GM18498 (cell line): Measurements from ENCODE around the gene FRY.
"Not testable (repeated sequence)": the region's sequence is repeated elsewhere in the genome, so short reads cannot be mapped to it uniquely, and the experiment has no call there.

ENCODE experiments used
- ATAC-seq: cut with Tn5 transposase; IDR thresholded peaks from one replicate; pipeline ENCODE4 v1.9.1; 2021; ENCODE audit warnings: mild to moderate bottlenecking, moderate library complexity; ENCODE audit not compliant: unreplicated experiment

Gene FRY

DNA sequence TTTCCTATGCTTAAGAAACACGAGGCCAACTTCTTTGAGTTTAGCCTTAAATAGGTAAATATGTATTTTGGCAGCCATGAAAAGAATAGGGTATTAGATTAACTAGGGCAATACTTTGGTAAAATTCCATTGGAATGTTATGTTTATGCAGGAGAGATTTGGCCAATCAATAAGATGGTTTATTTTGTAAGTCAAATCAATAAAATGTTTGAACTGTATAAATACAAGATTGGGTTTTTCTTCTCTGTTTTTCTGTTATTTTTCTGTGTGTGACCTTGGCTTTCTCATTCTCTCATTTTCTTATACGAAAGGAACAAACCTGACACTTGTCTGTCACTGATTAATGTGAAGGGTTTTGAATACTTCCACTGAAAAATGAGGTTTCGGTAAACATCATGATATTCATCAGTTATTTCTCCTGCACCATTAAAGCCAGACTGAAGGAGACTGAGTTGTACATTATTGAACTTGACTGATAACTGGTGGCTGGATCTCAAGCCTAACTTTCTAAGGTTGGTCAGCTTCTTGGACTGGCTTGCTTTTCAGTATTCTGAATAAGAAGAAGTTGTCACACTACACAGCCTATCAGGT is 8.6 kb downstream of the FRY start:
- no peak for ATAC-seq

DNA sequence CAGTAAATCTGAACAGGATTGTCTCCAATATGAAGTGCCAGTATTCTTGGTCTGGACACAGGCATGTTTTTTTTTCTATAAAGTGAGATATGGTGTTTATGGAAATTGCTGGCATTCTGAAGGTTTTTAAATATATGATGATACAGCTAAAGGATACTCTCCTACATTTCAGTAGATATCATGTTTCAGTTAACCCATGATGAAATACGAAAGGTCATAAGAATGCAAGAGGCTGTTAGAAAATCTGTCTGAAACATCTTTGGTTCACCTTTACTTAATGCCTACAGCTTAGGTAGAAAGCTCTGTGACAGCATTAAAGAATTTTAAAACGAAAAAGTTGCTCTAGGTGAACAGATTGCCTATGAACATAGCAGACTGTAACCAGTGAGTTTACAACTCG is 9.1 kb downstream of the FRY start:
- ATAC-seq, result no peak

DNA sequence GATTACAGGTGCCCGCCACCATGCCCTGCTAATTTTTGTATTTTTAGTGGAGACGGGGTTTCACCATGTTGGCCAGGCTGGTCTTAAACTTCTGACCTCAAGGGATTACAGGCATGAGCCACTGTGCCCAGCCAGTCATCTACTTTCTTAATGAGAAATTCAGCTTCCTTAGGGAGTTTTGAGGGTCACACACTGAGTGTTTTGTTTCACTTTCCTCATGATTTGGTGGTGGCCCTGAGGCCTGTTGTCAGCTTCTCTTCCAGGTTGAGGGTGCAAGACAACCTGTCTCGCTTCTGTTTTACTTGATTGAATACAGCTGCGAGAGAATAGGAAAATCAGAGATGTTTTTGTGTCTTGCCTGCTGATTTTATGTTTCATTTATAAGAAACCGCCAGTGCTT is 9.9 kb downstream of the FRY start:
- ATAC-seq, result peak; percentile 72

DNA sequence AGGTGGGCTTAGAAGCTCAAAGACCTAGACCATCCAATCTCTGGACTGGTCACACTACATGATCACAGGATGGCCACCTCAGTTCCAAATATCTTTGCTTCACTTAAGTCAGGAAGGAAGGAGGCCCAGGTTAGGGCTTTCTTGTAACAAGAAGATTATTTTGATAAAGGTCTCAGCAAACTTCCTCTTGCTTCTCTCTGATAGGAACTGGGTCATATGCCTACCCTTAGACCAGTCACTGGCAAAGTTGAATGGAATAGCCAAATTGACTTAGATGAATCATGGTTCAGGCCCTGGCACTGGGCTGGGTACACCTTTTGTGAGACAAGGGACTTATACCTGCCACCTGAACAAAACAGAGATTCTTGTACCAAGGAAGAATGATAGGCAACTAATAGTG is 11.0 kb downstream of the FRY start:
- ATAC-seq, result no peak

DNA sequence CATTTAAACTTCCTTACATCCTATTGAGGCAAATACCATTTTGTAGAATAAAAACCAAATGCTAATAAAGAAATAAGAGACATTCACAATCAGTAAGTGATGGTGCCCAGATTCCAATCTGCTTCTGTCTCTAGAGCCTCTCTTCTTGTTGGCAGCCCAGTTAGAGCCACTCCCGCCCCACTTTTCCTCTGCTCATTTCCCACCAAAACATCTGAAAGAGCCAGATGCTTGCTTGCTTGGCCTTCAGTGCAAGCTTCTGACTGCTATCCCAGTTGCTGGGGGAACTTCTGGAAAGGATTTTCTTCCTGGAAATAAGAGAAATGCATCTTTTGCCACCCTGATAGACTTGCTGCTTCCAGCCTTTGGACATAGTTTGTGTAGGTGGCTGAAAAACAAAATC is 12.9 kb downstream of the FRY start:
- no peak for ATAC-seq

DNA sequence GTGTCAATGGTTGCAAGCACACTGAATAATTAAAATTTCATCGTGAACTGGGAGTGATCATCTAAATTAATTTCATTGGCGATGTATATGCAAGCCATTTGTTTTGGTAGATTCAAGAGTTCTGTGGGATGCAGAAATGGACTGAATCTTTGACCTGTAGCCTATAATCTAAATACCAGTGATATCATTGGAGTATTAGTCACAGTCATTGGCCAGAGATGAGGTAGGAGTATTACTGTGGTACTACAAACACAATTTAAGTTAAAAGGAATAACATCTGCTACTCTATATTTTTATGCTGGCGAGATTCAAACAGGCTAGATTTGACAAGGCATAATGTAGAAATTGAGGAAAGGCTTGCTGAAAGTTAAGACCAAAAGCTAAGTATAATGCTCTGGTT is 14.0 kb downstream of the FRY start:
- no peak for ATAC-seq

DNA sequence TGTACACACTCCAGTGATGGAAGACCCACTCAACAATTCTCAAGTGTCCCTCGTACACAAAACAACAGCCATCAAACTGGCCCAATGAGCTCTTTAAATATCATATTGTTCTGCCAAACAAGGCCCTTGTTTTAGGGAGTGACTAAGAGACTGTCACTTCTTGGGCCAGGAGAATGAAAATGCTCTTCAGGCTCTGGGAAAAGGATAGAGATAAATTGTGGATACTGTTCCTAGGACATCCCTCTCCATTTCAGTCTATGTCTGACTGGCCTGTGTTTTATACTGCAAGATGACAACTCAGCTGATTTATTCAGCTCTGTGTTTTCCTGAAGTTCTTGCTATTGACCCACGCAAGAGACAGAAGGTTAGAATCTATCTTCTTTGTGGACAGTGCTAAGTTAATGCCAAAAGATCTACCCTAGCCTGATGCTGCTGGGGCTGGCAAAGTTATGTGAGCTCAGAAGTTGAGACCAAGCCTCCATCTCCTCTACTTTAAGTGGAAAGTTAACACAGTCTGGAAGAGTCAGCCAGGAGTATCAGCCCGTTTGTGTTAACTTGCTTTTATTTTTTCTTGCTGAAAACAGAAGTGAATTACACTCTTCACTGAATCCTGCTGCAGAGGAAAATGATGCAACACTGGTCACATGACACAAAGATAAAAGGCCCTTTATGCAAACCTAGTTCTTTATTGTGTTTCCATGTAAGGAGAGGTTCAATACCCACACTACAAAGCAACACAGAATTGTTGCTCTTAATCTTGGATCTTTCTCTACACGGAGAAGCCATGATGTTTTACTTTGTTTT is 14.6 kb downstream of the FRY start:
- no peak for ATAC-seq

DNA sequence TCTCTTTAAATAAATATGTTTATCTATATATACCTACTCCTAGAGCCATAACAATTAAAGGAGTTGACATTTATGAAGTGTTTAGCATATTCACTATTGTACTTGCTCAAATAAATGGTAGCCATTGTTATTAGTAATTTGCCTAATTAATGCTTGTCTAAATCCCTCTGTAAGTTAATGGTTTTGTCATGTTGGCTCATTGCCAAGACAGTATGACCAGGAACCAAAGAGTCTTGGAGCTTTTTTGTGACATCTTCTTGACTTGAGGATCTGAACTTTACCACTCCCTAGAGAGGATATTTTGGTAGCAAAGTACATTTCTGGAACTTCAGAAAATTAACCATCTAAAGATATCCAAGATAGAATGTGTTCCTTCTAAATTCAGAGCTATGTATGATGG is 15.5 kb downstream of the FRY start:
- no peak for ATAC-seq

DNA sequence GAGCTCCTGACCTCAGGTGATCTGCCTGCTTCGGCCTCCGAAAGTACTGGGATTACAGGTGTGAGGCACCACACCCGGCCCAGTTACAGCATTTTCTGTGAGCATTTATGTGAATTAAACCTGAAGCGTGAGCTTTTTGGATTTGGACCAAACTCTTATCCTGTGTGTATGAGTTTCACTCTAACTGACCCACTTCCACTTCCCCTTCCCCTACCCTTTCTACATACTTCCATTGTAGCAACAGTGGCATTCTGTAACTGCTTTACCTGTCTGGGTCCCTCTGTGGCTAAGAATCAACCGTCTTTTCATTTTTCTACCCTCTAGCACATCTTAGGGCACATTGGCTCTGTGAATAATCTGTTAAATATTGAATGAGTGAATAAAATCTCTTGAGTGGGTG is 16.2 kb downstream of the FRY start:
- ATAC-seq, result peak; percentile 59

DNA sequence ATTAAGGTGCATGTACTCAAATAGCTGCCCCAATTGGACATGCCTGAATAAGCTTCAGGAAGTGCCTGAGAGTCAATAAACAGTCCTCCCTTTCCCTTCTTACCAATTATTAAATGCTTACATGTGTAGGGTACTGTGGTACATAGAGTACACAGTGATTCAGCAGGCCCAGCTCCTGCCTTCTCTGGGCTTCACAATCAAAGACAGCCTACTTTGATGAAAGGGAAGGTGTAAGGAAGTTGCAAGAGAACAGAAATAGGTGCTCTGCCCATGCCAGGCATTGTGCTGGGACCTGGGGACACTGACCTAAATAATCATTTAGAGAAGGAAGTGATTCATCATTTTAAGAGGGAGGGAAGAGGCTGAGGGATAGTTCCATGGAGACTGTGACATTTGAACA is 17.2 kb downstream of the FRY start:
- ATAC-seq, result no peak

DNA sequence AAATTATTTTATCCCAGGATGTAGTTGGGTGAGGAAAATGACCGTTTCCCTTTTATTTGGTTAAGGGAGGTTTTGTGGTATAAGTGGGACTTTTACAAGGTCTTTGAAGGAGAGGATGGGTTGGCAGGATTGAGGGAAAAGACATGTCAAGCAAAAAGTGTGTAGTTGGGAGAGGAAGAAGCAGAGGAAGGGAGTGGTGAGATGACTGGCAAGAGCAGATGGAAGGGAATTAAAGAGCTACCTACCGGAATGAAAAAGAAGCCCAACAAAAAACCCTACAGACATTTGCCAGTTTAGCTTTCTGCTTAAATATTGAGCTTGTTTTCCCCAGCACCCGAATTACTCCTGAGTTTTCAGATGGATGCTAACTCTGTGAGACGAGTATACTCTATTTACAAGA is 19.6 kb downstream of the FRY start:
- ATAC-seq, result no peak

DNA sequence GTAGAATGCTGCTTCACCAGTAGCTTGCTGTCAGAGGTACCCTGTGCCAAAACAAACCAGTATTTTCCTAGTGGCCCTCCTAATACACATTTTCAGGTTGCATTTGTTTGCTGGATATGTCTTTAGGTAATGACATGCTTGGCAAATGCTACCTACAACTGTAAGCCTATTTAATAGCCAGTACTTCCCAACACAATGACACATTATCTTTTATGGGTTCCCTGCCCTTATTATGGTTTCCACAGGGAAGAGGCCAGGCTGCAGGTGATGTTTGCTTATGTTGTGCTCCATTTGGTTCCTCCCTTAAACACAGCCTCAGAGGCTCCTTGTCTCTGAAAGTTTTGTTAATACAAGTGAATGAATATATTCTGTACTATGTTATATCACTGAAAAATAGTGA is 24.7 kb downstream of the FRY start:
- no peak for ATAC-seq

DNA sequence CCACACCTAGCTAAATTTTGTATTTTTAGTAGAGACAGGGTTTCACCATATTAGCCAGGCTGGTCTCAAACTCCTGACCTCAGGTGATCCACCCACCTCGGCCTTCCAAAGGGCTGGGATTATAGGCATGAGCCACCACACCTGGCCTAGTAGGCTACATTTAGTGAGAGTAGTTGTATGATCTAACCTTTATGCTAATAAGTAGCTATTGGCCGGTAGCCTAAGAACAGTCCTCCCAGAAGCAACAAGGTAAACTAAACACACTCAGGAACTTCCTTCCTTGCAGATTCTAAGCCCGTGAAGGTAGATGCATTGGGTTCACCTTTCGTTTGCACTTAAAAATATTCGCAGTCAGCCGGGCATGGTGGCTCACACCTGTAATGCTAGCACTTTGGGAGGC is 25.8 kb downstream of the FRY start:
- not testable (repeated sequence) for ATAC-seq

DNA sequence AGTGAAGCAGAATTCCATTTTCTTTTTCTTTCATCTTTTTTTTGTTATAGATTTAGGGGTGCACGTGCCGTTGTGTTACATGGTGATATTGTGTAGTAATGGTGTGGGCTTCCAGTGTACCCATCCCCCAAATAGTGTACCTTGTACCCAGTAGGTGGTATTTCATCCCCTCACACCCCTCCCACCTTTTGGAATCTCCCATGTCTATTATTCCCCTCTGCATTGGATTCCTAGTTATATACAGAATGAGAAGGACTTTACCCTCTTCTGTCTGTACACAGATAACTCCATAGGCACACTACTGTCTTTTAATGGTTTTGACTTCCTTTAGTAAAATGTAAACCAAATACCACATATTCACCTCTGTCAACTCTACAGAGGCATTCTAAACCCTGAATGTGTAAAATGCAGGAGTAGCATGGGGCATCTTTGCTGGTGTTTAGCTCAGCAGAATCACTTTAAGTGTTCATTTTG is 28.0 kb downstream of the FRY start:
- no peak for ATAC-seq

DNA sequence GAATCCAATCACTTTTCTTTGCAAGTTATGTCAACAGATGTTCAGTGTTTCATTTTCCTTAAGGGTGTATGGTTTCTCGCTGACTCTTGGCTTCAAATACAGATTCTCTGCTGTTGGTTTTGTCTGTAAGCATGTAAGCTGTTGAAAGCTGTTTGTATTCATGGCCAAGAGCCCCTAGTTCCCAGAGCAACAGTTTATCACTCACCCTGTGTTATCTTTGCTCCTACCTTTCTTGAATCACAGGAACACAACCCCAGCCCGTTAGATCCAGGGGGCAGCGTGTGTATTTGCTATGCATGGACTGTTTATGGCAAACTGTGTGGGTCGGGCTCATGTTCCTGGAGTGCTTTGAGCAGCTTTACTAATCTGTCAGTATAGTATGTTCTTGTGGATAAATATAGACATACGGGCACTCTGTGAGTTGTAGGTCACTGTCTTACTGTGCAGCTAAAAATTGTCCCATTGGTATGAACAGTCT is 28.9 kb downstream of the FRY start:
- no peak for ATAC-seq

DNA sequence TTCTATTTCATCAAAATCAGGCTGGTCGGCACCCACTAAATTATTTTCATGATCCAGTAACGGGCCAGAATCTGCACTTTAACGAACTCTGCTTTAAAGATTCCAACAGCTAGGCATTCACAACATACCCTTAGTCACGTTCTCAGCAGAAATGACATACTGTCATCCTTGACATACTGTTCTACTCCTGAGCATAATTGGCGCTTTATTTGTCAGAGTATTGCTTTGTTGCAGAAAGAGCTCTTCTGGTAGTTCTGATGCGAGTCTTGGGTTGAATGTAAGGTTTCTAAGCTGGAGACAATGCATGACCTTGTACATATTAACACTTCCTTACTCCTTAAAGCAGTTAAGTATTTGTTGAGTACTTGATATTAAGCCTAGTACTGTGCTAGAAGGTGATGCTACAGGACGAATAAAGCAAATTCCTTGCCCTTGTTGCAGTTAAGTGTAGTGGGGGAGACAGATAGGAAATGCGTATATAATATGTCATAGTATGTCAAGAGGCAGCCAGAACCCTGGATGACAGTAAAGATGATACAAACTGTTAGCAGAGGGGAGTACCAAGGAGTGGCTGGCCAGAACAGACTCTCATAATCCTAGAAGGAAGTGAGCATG is 32.2 kb downstream of the FRY start:
- ATAC-seq, result no peak

DNA sequence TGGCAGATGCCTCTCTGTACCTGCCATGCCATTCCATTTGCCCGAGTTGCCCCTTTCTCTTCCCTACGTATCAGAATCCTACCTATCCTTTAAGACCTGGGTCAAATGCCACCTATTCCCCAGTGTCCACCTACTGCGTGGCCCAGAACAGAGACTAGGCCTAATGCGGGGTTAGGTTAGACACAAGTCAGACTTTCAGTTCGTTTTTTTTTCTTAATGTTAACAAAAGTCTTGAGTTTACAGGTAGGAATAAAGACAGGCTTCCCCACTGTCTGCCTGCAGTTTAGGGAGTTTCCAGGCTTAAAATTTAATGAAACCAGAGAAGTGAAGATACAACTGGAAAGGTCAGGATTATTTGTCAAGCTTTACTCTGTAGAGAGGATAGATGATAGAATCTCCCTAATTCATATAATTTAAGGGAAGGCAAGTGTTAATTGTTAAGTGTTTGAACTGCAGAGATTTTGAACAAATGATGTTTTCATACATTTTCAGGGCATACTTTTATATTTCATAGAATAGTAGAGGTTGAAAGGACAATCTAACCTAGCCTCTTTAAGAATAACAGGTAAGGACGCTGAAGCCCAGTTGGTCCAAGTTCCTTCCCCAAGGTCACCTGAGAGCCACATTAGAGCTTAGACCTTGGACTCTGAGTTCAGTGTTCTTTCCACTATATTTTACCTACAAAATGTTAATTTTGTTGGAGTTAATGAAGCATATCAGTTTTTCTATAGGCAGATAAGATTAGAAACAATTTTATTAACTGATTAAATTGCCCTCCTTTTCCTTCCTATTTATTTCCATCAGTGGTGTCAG is 35.8 kb downstream of the FRY start:
- ATAC-seq, result no peak

DNA sequence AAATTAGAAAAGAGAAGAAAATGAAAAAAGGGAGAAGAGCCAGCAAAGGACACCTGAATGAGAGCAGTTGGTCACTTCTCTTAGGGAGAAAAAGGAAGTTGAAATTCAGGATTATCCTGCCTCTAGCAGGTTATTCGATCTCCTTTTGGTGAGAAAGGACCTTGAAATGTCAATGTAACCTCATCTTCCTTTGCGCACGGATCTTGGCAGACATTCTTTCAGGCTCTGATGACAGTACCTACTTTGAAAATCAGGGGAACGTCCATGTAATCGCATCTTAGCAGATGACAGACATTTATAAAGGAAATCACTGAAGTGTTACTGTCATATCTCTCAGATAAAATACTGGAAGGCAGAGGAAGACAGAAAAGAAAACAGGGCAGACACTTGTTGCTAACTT is 36.7 kb downstream of the FRY start:
- ATAC-seq, result no peak

DNA sequence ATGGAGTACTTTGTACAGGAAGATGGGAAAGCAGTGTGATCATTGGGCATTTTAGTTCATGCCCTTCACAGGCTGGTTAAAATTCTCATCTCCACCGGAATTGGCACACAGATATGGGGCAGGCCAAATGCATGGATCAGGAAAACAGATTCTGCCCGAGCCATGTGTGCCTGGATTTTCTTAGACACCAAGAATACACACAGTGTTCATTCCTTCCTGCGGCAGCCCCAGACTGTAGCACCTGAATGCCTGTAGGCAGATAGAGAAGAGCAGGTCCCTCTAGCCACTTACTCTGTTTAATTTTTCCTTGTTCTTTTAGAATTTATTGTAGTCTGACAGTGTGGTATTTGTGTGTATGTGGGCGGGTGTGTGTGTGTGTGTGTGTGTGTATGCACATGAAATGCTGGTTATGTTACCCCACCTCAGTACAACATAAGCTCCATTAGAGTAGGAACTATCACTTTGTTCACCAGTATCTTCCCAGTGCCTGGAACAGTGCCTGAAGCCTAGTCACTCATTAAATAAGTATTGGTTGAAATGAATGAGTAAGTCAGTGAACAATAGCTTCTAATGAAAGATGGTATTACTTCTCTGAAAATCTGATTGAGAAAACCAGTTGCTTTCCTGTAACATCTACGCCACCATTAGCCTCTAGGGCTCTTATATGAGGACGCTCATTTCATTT is 41.7 kb downstream of the FRY start:
- ATAC-seq, result no peak

DNA sequence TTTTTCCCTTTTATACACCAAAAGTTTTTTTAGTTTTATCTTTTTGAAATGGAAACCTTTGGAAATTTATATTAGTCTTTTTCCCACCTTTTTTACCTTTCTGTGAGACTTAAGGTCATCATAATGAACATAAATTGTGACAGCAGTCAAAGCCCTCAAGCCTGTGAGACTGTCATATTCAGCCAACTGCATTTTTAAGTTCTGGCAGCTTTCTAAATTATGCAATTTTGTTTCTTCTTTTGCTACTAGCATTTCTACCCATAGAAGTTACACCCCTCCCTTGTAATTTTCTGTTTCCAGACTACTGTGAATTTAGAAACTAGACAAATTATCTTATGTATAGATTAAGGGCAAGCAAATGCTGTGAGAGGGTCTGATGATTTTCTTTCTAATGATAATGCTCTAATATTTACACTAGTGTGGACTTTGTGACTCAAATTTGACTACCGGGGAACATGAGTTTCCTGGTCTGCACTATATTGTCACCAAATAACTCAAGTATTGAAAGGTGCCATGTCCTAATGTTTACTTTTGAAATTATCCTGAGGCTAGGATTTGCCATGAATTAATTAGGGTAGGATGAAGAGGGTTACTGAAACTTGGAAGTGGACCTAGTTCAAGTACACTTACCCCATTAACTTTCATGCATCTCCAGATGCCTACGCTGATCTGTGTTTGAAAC is 43.7 kb downstream of the FRY start:
- no peak for ATAC-seq
